ACC112 (cell line): Measurements from ENCODE around the gene PMEPA1.

ENCODE experiments used
- H2AFZ ChIP-seq: fragments of 200-600 bp; sonication (generic); one replicate; pipeline ENCODE4 v1.6.0; 2017; ENCODE audit warnings: antibody characterized with exemption, low read length; ENCODE audit not compliant: unreplicated experiment
- H3K27ac ChIP-seq: fragments of 200-600 bp; sonication (generic); 2 replicates; pipeline ENCODE4 v1.5.1; 2014; ENCODE audit warnings: low read depth, mild to moderate bottlenecking, antibody characterized with exemption, low read length, moderate library complexity
- H3K27me3 ChIP-seq: fragments of 200-600 bp; sonication (generic); 2 replicates; pipeline ENCODE4 v1.6.1; 2014; ENCODE audit warnings: mild to moderate bottlenecking, antibody characterized with exemption, low read length, moderate library complexity, mixed read lengths; ENCODE audit not compliant: insufficient read depth
- H3K36me3 ChIP-seq: fragments of 200-600 bp; sonication (generic); 2 replicates; pipeline ENCODE4 v1.6.1; 2016; ENCODE audit warnings: mild to moderate bottlenecking, antibody characterized with exemption, low read length, moderate library complexity, mixed read lengths; ENCODE audit not compliant: insufficient read depth
- H3K4me1 ChIP-seq: fragments of 200-600 bp; sonication (generic); one replicate; pipeline ENCODE4 v1.6.1; 2016; ENCODE audit warnings: low read length, mixed read lengths; ENCODE audit not compliant: insufficient read depth, unreplicated experiment, control insufficient read depth
- H3K4me3 ChIP-seq: fragments of 200-600 bp; sonication (generic); 2 replicates; pipeline ENCODE4 v1.5.1; 2014; ENCODE audit warnings: mild to moderate bottlenecking, low read depth, low read length
- H3K79me2 ChIP-seq: fragments of 200-600 bp; sonication (generic); one replicate; pipeline ENCODE4 v1.6.0; 2016; ENCODE audit warnings: low read length; ENCODE audit not compliant: control insufficient read depth, unreplicated experiment, insufficient read depth

The PMEPA1 gene

GRCh38 chr20:57693670-57694329 lies 16.0 kb downstream of the PMEPA1 start:
- Histone ChIP-seq H3K79me2 (no peaks in the 10 kb centered on the region), H3K27me3 (no peaks in the 10 kb centered on the region), H3K4me1 (peaks cover 12% of the 10 kb centered on the region), H3K4me3 (no peak overlapping the region), H3K27ac (no peak overlapping the region), H2AFZ (no peak overlapping the region), H3K36me3 (no peaks in the 10 kb centered on the region)

- peaks cover 8% of the 10 kb centered on the region for H3K4me1 ChIP-seq
Observed at GRCh38 chr20:57693002-57693582, 16.7 kb downstream of the PMEPA1 start.

GRCh38 chr20:57692393-57692792 lies 17.4 kb downstream of the PMEPA1 start:
- Histone ChIP-seq H3K4me1 (peaks cover under 1% of the 10 kb centered on the region), H3K4me3 (no peak overlapping the region), H3K27ac (no peak overlapping the region), H3K27me3 (no peaks in the 10 kb centered on the region), H3K36me3 (no peaks in the 10 kb centered on the region), H2AFZ (no peak overlapping the region), H3K79me2 (no peaks in the 10 kb centered on the region)

More at GRCh38 chr20:57693002-57693582, 16.7 kb downstream of the PMEPA1 start:
- no peak overlapping the region for H3K4me3 ChIP-seq
- H2AFZ ChIP-seq, result no peak overlapping the region
- no peaks in the 10 kb centered on the region for H3K36me3 ChIP-seq
- H3K27me3 ChIP-seq, result no peaks in the 10 kb centered on the region
- no peak overlapping the region for H3K27ac ChIP-seq
- H3K79me2 ChIP-seq, result no peaks in the 10 kb centered on the region

GRCh38 chr20:57691699-57692098 lies 18.1 kb downstream of the PMEPA1 start:
- Histone ChIP-seq H3K36me3 (no peaks in the 10 kb centered on the region), H3K79me2 (no peaks in the 10 kb centered on the region), H3K4me3 (no peak overlapping the region), H3K4me1 (no peaks in the 10 kb centered on the region), H3K27me3 (no peaks in the 10 kb centered on the region), H2AFZ (no peak overlapping the region), H3K27ac (no peak overlapping the region)

GRCh38 chr20:57690525-57690924 lies 19.3 kb downstream of the PMEPA1 start:
- Histone ChIP-seq H3K4me1 (no peaks in the 10 kb centered on the region), H3K4me3 (no peak overlapping the region), H2AFZ (no peak overlapping the region), H3K36me3 (no peaks in the 10 kb centered on the region), H3K79me2 (no peaks in the 10 kb centered on the region), H3K27me3 (no peaks in the 10 kb centered on the region), H3K27ac (no peak overlapping the region)

- H3K27ac ChIP-seq, result no peak overlapping the region
- H3K27me3 ChIP-seq, result no peaks in the 10 kb centered on the region
- H2AFZ ChIP-seq, result no peak overlapping the region
- no peaks in the 10 kb centered on the region for H3K79me2 ChIP-seq
- H3K36me3 ChIP-seq, result no peaks in the 10 kb centered on the region
- no peaks in the 10 kb centered on the region for H3K4me1 ChIP-seq
- no peak overlapping the region for H3K4me3 ChIP-seq
Observed at GRCh38 chr20:57689745-57690481, 19.9 kb downstream of the PMEPA1 start.

GRCh38 chr20:57688864-57689263 lies 21.0 kb downstream of the PMEPA1 start:
- no peaks in the 10 kb centered on the region for H3K79me2 ChIP-seq
- no peaks in the 10 kb centered on the region for H3K27me3 ChIP-seq
- no peaks in the 10 kb centered on the region for H3K4me1 ChIP-seq
- H3K36me3 ChIP-seq, result no peaks in the 10 kb centered on the region
- H3K4me3 ChIP-seq, result no peak overlapping the region
- no peak overlapping the region for H2AFZ ChIP-seq
- H3K27ac ChIP-seq, result no peak overlapping the region

- no peaks in the 10 kb centered on the region for H3K4me1 ChIP-seq
- no peaks in the 10 kb centered on the region for H3K36me3 ChIP-seq
Observed at GRCh38 chr20:57688295-57688694, 21.5 kb downstream of the PMEPA1 start.

GRCh38 chr20:57686931-57687652 lies 22.7 kb downstream of the PMEPA1 start:
- H2AFZ ChIP-seq, result no peak overlapping the region
- H3K27me3 ChIP-seq, result no peaks in the 10 kb centered on the region
- no peaks in the 10 kb centered on the region for H3K36me3 ChIP-seq
- H3K4me3 ChIP-seq, result no peak overlapping the region
- H3K27ac ChIP-seq, result no peak overlapping the region
- H3K4me1 ChIP-seq, result no peaks in the 10 kb centered on the region
- H3K79me2 ChIP-seq, result no peaks in the 10 kb centered on the region

More at GRCh38 chr20:57688295-57688694, 21.5 kb downstream of the PMEPA1 start:
- no peak overlapping the region for H3K27ac ChIP-seq
- no peaks in the 10 kb centered on the region for H3K27me3 ChIP-seq
- H2AFZ ChIP-seq, result no peak overlapping the region
- H3K4me3 ChIP-seq, result no peak overlapping the region
- no peaks in the 10 kb centered on the region for H3K79me2 ChIP-seq

- no peak overlapping the region for H2AFZ ChIP-seq
- H3K79me2 ChIP-seq, result no peaks in the 10 kb centered on the region
- no peak overlapping the region for H3K27ac ChIP-seq
- no peaks in the 10 kb centered on the region for H3K36me3 ChIP-seq
- no peaks in the 10 kb centered on the region for H3K27me3 ChIP-seq
- no peak overlapping the region for H3K4me3 ChIP-seq
- H3K4me1 ChIP-seq, result no peaks in the 10 kb centered on the region
Observed at GRCh38 chr20:57685146-57685758, 24.6 kb downstream of the PMEPA1 start.
